Measurements from ENCODE around the gene NUP107. TPM values are rescaled to one million over a fixed set of nuclear protein-coding genes. Genes with fewer than 3 reads are reported as not detected.
A peak's percentile ranks its signal among the peaks of the same experiment; 100 is the strongest.

The NUP107 gene
- total RNA-seq, 1 experiment from 2014 or later: 145 TPM

DNA sequence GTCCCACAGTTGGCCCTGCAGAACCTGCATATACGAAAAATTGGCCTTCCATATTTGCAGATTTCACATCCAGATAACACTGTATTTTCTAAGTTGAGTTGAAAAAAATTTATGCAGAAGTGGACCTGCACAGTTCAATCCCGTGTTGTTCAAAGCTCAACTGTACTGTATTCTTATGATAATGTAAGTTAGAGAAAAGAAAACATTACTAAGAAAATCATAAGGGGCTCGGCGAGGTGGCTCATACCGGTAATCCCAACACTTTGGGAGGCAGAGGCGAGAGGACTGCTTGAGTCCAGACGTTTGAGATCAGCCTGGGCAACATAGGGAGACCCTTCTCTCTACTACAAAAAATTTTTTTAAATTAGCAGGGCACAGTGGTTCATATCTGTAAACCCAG, 41.0 kb downstream of the NUP107 start:
- in situ Hi-C loops (cut with HindIII; ENCODE audit: low sequenced_read_pairs): no loop called here
- no peak for DNase-seq (ENCODE audit: low spot score)

DNA sequence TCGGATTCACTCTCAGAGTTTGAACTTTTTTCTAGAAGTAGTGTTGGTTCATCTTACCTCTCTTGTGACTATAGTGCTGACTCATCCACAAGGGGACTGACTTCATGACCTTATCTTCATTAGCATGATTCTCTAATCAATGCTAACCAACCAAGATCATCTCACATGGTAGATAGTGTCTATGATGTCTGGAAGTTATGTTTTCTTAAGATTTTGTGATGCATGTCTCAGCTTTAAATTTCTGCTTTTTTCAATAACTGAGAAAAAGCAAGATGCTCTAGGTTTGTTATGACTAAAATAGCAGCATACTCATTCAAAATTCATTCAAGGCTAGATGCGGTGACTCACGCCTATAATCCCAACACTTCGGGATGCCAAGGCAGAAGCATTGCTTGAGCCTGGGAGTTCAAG, 46.9 kb downstream of the NUP107 start:
- in situ Hi-C loops (cut with HindIII; ENCODE audit: low sequenced_read_pairs): no loop called here

DNA sequence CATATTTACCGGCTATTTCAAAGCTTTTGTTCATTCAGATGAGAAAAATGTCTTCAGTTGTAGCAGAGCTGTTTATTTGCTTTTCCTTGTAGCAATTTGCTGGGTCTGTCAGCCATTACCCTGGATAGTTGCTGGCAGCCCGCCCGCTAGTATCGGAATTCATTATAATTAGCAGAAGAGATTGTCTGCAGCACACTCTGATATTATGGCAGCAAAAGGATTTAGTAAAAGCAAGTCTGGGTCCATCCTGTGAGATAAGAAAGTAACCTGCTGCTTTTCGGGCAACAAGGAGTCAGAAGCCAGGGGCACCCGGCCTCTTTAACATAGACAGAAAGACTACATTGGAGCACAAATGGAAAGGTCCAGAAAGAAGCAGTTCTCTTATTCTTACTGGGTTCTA, 53.1 kb downstream of the NUP107 start:
- no peak for DNase-seq (ENCODE audit: low spot score)
- in situ Hi-C loops (cut with HindIII; ENCODE audit: low sequenced_read_pairs): no loop called here

More for the DNA sequence above, 46.9 kb downstream of the NUP107 start:
- DNase-seq (ENCODE audit: low spot score): no peak

DNA sequence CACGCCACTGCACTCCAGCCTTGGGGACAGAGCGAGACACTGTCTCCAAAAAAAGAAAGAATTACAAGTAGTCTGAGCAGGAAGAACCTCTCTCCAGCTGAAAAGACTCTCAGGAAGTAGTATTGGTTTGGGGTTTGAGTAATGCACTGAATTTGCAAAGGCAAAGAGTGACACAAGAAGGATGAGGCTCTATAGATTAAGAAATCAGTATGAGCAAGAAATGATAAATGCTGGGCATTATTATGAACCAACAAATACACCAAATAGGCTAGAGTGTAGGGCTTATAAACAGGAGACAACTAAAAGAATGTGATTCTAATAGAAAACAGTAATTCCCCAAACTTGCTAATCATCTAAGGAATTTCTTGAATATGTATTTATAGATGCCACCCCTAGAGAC, 56.6 kb downstream of the NUP107 start:
- no peak for DNase-seq (ENCODE audit: low spot score)
- in situ Hi-C loops (cut with HindIII; ENCODE audit: low sequenced_read_pairs): no loop called here

DNA sequence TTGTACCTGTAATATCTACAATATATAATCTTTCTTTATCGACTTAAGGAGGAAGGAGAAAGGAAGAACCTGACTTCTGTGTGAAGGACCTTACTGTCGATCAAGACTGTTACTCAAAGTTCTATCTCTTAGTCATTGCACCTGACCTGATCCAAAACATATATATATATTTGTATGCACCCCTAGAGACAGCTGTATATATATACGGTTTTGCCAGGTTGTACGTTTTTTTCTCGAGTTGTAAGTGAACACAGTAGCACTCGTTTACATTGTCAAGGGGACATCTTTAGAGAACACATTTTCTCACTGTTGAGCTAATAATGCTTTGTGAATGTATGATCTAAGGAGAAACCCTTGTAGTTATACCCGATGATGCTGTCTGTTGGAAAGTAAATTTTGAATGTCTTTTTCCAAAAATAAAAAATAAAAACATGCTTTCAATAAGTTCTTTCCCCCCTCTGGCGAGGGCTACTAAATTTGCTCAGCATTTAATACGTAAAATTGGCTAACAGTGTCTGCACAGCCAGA, 58.7 kb downstream of the NUP107 start:
- DNase-seq (ENCODE audit: low spot score): no peak
- in situ Hi-C loops (cut with HindIII; ENCODE audit: low sequenced_read_pairs): no loop called here

DNA sequence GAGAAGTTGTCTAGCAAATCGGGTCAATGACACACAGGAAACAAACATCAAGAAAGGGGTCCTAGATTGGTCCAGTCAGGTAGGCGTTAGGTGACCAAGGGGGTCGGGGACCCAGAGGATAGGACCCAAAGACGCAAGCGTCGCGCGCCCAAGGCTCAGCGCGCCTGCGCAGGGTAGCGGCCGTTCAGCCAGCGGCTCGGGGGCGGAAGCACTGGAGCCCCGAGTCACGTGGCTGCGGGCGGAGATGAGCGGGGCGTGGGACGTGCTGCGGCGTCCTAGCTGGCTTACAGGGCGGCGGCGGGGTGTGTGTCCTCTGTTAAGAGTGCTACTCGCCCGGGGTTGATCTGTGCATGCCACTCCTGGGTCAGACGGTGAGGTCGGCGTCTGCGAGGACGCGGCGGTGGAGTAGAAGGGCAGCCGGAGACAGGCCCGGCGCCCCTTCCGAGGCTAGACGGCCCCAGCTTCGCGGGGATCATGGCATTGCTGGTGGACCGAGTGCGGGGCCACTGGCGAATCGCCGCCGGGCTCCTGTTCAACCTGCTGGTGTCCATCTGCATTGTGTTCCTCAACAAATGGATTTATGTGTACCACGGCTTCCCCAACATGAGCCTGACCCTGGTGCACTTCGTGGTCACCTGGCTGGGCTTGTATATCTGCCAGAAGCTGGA, 59.3 kb downstream of the NUP107 start, which contains the start of gene SLC35E3:
Gene SLC35E3, plus strand, starts transcription at position 273 of the 668 bp plus-strand sequence. Its CDS starts 202 bp downstream, at position 475.
- in situ Hi-C loops (cut with HindIII; ENCODE audit: low sequenced_read_pairs): no loop called here
- peak; percentile 95 for DNase-seq (ENCODE audit: low spot score)

DNA sequence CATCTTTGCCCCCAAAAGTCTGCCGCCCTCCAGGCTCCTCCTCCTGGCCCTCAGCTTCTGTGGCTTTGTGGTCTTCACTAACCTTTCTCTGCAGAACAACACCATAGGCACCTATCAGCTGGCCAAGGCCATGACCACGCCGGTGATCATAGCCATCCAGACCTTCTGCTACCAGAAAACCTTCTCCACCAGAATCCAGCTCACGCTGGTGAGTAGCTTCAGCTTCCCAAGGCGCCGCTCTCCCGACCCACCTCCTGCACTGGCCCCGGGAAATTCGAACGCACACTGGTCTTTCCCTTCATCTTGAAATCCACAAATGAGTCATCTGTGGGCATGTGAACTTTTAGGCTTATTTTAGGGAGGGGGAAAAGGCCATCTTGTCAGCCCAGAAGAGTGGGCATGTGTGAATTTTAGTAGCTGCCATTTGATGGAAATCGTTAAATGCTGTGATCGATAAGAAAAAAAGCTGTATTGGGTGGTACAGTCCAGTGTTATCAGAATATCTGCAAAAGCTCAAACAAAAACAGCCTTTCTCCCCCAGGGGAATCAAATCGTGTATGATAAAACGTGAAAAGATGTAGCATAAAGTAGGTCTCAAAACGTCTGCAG, 59.9 kb downstream of the NUP107 start:
- DNase-seq (ENCODE audit: low spot score): peak; percentile 67
- in situ Hi-C loops (cut with HindIII; ENCODE audit: low sequenced_read_pairs): no loop called here

DNA sequence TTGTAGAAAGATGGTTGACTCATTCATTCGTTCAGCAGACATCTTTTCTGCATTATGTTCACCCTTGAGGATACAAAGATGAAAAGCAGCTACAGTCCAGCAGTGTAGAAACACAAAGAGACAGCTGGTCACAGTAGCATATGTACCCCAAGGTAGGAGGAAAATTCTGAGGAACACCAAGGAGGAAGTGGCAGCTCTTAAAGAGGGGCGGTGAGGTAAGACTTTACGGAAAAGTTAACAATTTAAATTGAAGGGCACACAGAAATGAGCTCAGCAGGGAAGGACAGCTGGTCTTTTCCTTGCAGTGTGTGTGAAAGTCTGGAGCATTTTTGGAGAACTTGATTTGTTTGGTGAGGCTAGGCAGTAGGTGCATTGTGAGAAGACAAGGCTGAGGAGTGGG, 62.7 kb downstream of the NUP107 start:
- no peak for DNase-seq (ENCODE audit: low spot score)

DNA sequence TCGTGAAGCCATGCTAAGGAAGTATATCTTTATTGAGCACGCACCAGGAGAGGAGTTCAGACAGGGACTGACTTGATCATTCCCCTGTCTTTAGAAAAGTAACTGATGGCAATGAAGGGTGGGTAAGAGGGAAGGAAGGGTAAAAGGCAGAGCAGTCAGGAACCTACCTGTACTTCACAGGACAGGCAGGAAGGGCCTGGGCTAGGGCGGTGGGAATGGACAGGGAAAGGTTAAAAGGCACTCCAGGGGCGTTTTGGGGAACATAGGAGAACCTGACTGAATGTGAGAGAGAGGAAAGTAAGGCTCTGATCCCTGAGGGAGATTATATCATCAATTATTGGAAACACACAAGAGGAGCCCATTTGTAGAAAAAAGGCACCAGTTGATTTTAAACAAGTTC, 63.1 kb downstream of the NUP107 start:
- in situ Hi-C loops (cut with HindIII; ENCODE audit: low sequenced_read_pairs): no loop called here
- no peak for DNase-seq (ENCODE audit: low spot score)

More for the DNA sequence above, 62.7 kb downstream of the NUP107 start:
- in situ Hi-C loops (cut with HindIII; ENCODE audit: low sequenced_read_pairs): no loop called here

DNA sequence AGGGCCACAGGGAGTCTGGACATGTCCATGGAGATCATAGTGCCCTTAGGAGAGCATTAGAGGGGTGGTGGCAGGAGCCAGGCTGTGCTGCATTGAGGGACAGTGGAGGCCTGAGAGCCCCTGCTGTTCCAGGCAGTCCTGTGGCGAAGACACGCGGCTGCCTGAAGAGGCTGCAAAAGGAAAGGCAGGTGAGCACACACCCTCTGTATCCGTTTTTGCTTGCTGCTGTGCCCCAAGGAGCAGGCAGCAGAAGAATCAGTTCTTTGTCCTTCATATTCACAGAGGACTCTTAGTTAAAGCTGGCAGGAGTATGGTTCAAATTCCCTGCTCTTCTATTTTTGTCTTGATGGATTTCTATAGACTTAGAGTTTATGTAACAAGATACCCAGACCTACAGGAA, 63.7 kb downstream of the NUP107 start:
- no peak for DNase-seq (ENCODE audit: low spot score)
- in situ Hi-C loops (cut with HindIII; ENCODE audit: low sequenced_read_pairs): no loop called here

DNA sequence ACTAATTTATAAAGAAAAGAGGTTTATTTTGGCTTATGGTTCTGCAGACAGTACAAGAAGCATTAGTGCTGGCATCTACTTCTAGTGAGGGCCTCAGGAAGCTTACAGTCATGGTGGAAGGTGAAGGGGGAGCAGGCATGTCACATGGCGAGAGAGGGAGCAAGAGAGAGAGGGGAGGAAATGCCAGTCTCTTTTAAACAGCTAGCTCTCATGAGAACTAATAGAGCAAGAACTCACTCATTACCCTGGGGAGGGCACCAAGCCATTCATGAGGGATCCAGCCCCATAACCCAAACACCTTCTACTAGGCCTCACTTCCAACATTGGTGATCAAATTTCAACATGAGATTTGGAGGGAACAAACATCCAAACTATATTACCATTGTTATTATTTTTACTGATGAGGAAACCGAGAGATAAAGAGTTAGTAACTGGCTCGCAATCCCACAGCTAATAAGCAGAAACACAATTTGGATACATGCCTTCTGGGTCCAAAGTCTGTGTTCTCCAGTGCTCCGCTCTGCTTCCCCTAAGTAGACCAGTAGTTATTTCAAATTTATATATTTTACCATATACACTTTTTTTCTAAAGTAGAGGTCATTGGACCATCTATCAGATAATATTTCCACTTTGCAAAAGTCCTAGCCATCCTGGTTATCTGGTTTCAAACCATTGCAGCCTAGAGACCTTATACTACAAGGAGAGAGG, 68.9 kb downstream of the NUP107 start:
- no peak for DNase-seq (ENCODE audit: low spot score)
- in situ Hi-C loops (cut with HindIII; ENCODE audit: low sequenced_read_pairs): no loop called here

DNA sequence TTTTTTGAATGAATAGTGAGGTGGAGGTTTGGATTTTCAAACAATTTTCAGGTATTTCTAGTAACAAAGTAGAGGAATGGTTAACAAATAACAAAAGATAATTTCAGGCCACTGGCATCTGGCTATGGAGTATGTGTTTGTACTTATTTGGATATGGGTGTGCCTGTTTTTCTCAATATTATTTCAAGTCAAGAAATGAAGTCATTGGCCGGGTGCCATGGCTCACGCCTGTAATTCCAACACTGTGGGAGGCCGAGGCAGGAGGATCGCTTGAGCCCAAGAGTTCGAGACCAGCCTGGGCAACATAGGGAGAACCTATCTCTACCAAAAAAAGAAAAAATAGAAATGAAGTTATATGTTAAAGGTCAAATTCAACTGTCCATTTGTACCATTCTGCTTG, 73.1 kb downstream of the NUP107 start:
- DNase-seq (ENCODE audit: low spot score): no peak
- in situ Hi-C loops (cut with HindIII; ENCODE audit: low sequenced_read_pairs): no loop called here

DNA sequence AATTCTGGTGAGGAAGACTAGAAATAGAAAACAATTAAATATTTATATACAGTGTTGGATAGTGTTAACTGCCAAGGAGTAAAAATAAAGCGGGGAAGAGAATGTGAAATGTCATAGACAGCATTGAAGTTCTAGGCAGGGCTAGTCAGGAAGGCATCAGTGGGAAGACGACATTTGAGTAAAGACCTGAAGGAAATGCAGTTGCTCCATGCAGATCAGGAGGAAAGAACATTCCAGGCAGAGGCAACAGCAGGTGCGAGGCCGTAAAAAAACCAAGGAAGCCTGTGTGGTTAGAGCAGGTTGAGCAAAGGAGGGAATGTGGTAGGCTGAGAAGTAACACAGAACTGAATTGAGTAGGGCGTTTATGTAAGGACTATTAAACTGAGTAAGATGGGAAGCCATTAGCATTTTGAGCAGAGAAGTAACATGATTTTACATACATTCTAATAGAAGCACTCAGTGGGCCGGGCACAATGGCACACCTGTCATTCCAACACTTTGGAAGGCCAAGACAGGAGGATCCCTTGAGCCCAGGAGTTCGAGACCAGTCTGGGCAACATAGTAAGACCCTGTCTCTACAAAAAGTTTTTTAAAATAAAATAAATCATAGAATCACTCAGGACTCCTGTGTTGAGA, 74.1 kb downstream of the NUP107 start:
- in situ Hi-C loops (cut with HindIII; ENCODE audit: low sequenced_read_pairs): no loop called here
- no peak for DNase-seq (ENCODE audit: low spot score)

DNA sequence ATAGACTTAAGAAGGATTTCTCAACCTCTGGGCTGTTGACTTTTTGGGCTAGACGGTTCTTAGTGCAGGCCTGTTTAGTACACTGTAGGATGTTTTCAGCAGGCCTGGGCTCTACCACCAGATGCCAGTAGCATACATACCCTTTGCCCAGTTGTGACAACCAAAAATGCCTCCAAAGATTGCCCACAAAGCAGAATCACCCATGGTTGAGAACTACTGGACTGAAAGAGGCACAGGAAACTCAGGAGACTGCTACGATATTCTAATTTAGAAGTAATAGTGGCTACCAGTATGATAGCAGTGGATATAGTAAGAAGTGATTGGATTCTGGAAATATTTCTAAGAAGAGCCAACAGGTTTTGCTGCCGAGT, 74.6 kb downstream of the NUP107 start:
- no peak for DNase-seq (ENCODE audit: low spot score)
- in situ Hi-C loops (cut with HindIII; ENCODE audit: low sequenced_read_pairs): no loop called here

DNA sequence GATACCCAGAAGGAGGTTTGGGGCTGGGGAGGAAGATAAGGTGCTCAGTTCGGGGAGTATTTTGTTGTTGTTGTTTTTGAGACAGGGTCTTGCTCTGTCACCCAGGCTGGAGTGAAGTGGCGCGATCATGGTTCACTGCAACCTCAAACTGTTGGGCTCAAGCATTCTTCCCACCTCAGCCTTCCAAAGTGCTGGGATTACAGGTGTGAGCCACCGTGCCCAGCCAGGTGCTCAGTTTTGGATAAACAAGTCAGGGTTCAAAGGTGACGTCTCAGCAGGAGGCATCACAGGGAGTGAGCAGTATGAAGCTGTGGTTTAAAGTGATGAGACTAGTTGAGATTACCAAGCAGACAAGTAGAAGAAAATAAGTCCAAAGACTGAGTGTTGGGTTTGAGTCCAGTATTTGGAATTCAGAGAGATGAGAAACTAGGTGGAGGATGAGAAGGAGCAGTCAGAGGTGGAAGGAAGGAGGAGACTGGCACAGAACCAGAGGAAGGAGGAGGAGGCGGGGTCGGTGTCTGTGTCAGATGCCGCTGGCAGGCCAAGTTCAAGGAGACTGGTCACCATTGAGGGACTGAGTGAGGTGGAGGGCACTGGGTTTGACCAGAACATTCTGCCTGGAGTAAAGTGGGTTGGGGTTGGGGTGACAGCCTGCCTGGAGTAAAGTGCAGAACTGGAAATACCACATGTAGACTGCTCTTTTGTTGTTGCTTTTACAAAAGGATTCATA, 75.3 kb downstream of the NUP107 start:
- in situ Hi-C loops (cut with HindIII; ENCODE audit: low sequenced_read_pairs): no loop called here
- DNase-seq (ENCODE audit: low spot score): no peak

DNA sequence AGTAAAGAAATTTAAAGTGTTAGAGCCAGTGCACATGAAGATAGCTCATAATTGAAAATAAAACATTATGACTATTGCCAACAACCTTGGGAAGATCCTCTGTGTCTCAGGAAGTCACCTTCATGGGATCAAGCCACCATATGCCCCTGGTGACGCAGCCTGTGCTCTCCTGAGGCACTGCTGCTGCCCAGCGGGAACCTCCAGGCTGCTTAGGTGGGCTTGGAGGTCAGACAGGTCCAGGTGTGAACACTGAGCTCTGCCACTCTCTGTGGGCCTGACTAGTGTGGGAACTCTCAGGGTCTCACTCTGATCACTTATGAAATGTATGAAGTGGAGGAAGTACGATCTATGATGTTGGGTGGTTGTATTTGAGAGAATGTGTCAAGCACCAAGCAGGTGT, 75.9 kb downstream of the NUP107 start:
- in situ Hi-C loops (cut with HindIII; ENCODE audit: low sequenced_read_pairs): no loop called here
- DNase-seq (ENCODE audit: low spot score): no peak

DNA sequence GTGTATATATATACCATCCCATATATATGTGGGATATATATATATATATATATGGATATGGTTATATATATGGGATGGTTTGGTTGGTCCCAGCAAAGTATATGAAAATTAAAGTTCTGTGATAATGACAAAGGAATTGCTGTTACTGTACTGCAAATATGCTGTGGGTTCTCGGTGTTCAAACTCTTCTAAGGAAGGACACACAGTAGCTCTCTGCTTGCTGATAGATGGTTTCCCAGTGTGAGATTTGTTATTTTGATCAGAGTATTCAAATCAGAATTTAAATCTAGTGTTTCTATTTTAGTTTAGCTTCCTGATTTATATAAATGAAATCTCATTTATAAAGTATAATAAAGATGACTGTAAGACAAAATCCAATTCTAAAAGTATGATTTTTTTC, 78.9 kb downstream of the NUP107 start:
- DNase-seq (ENCODE audit: low spot score): no peak
- in situ Hi-C loops (cut with HindIII; ENCODE audit: low sequenced_read_pairs): no loop called here

DNA sequence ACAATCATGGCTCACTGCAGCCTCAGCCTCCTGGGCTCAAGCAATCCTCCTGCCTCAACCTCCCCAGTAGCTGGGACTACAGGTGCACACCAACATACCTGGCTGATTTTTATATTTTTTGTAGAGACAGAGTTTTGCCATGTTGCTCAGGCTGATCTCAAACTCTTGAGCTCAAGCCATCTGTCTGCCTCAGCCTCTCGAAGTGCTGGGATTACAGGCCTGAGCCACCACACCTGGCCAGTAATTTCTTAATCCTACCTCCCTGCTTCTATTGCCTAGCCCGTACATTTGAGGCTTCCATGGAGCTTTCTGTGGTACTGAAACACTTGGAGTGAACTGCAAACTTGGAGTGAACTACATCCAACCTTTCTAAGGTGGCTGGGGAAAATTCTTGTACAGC, 79.9 kb downstream of the NUP107 start:
- DNase-seq (ENCODE audit: low spot score): no peak
- in situ Hi-C loops (cut with HindIII; ENCODE audit: low sequenced_read_pairs): no loop called here

DNA sequence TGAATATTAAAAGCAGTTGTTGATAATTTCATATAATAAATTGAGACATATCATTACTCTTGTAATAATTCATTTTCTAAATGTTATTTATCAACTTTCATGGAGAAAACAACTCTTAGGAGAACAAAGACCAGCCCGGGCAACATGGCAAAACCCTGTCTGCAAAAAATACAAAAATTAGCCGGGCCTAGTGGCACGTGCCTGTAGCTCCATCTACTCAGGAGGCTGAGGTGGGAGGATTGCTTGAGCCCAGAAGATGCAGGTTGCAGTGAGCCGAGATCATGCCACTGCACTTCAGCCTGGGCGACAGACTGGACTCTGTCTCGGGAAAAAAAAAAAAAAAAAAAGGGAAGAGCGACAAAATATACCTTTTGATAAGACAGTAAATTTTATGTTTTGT, 80.4 kb downstream of the NUP107 start:
- in situ Hi-C loops (cut with HindIII; ENCODE audit: low sequenced_read_pairs): no loop called here

More for the DNA sequence above, 80.4 kb downstream of the NUP107 start:
- DNase-seq (ENCODE audit: low spot score): no peak

Data from G401 (cell line).